Erythroblast (primary cell): ENCODE results near the gene HNF1B.

Experiments
- GATA1 ChIP-seq: IDR thresholded peaks from 2 replicates; pipeline ENCODE4 v1.6.1; 2011; ENCODE audit warnings: low read depth, mild to moderate bottlenecking, control low read depth, low read length, moderate library complexity
- POLR2A ChIP-seq: IDR thresholded peaks from 2 replicates; pipeline ENCODE4 v1.6.1; 2011; ENCODE audit warnings: mild to moderate bottlenecking, low read length

DNA sequence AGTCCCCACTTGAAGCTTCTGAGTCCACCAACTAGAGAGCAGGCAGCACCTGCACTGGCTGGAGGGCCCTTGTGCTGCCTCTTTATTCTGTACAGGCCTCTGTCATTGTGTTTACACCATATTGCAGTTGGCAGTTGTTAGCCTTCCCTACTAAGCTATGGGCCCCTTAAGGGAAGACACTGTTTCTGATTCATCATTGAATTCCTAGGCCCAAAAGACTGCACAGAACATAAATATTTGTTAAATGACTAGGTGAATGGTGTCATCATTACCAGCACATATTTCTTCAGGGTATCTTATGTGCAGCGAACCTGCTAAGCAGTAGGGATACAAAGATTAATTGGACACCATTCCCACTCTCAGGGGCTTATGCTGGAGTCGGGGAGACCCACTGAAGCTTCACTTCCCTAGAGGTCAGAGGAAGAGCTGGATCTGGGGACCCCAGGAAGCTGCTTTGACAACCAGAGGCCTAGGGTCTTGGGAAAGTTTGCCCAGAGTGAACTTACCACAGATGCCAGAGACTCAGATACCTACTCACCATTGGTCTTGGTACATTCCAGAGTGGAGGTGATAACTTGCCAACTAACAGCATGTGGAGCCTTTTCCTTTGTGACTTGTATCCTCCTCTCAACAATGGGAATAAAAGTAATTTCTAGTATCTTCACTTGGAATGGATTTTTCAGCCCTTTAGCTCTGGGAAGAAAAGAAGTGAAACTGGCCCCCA, 72.9 kb downstream of the HNF1B start:
- TF ChIP-seq POLR2A: no peak
- TF ChIP-seq GATA1: no peak
